K562 (cell line): ENCODE measurements around the gene PSMD13. TPM values are rescaled to one million over a fixed set of nuclear protein-coding genes. Genes with fewer than 3 reads are reported as not detected.

Experiments
- BRCA1 ChIP-seq, 2 experiments: fragments of 450-650 bp in 1 of 2; sonication (generic) in 1 of 2; formaldehyde crosslinking in 1 of 2; IDR thresholded peaks; 2 replicates each; pipeline versions ENCODE4 v1.5.0 to v1.6.1; 2017 to 2020; ENCODE audit warnings: mild to moderate bottlenecking in 1 of 2, missing genetic modification reagents in 1 of 2
- BRD9 ChIP-seq: fragments of 450-650 bp; IDR thresholded peaks from 2 replicates; pipeline ENCODE4 v1.6.1; 2018; ENCODE audit warnings: low read depth; ENCODE audit not compliant: partially characterized antibody
- CREBBP ChIP-seq: IDR thresholded peaks from one replicate; pipeline ENCODE4 v1.6.1; 2012; ENCODE audit warnings: low read depth, mild to moderate bottlenecking, control low read depth, inconsistent platforms, low read length
- FUS ChIP-seq: fragments of 200-400 bp; formaldehyde crosslinking; optimal IDR thresholded peaks from 2 replicates; pipeline ENCODE3; 2017; ENCODE audit warnings: low read depth, low read length
- HDAC3 ChIP-seq: fragments of 450-650 bp; IDR thresholded peaks from 2 replicates; pipeline ENCODE4 v1.6.1; 2018; ENCODE audit warnings: borderline replicate concordance, mild to moderate bottlenecking, moderate library complexity; ENCODE audit not compliant: partially characterized antibody
- HNRNPL ChIP-seq: fragments of 200-400 bp; formaldehyde crosslinking; IDR thresholded peaks from 2 replicates; pipeline ENCODE4 v1.6.1; 2017; ENCODE audit warnings: low read depth, mild to moderate bottlenecking, low read length
- KDM2B ChIP-seq: fragments of 250-450 bp; sonication (Bioruptor Pico); IDR thresholded peaks from 2 replicates; pipeline ENCODE4 v1.8.0; 2021; ENCODE audit warnings: mild to moderate bottlenecking, moderate library complexity
- KLF13 ChIP-seq: fragments of 450-650 bp; IDR thresholded peaks from 2 replicates; pipeline ENCODE4 v1.6.1; 2016; ENCODE audit warnings: missing genetic modification characterization, low read depth, mild to moderate bottlenecking, missing compliant biosample characterization, moderate library complexity, borderline replicate concordance
- NCOA2 ChIP-seq, 2 experiments: fragments of 450-650 bp; IDR thresholded peaks; 2 replicates each; pipeline ENCODE4 v1.6.1; 2018; ENCODE audit warnings: mild to moderate bottlenecking in 2 of 2, moderate library complexity in 1 of 2; ENCODE audit not compliant: partially characterized antibody in 2 of 2
- NFRKB ChIP-seq: fragments of 450-650 bp; IDR thresholded peaks from 2 replicates; pipeline ENCODE4 v1.6.1; 2016; ENCODE audit warnings: low read depth
- NFXL1 ChIP-seq: fragments of 450-650 bp; formaldehyde crosslinking; IDR thresholded peaks from 2 replicates; pipeline ENCODE4 v1.4.0; 2021; ENCODE audit warnings: mild to moderate bottlenecking
- ZSCAN32 ChIP-seq: fragments of 450-650 bp; formaldehyde crosslinking; IDR thresholded peaks from 2 replicates; pipeline ENCODE4 v1.4.0; 2020; ENCODE audit warnings: mild to moderate bottlenecking, moderate library complexity
- polyA plus RNA-seq, 8 experiments: library from polyadenylated mRNA; depleted of rRNA in 4 of 8; stranded (reverse) in 5 of 8; unstranded in 3 of 8; fragments of >200 nt; fragmentation: Nextera tagmentation in 2 of 8; fragmentation: Illumina TruSeq in 1 of 8; extraction: Ambion mirVana in 2 of 8; extraction: Trizol in 1 of 8; gene quantifications; 2 replicates each; pipeline versions ENCODE4 v1.2.1 to v1.2.3, GENCODE V29; 2011 to 2014; ENCODE audit warnings: inconsistent platforms in 1 of 8, missing spikeins in 1 of 8
- total RNA-seq, 7 experiments: library from RNA; depleted of rRNA in 6 of 7; stranded (reverse); fragments of >200 nt in 6 of 7; fragmentation: Illumina TruSeq in 2 of 7; extraction: Trizol in 2 of 7; gene quantifications; 2 replicates each; pipeline versions ENCODE4 v1.2.1 to v1.2.3, GENCODE V29; 2011 to 2021; ENCODE audit warnings: low replicate concordance in 1 of 7
- TF ChIP-seq, protein P1 (sequence below): fragments of 450-650 bp; IDR thresholded peaks from 2 replicates; pipeline ENCODE4 v1.6.1; 2016; ENCODE audit warnings: borderline replicate concordance
- TF ChIP-seq, protein P2 (sequence below): fragments of 250-450 bp; sonication (Bioruptor Pico); IDR thresholded peaks from 2 replicates; pipeline ENCODE4 v1.8.0; 2022; ENCODE audit warnings: moderate library complexity, mild to moderate bottlenecking, inconsistent platforms
- TF ChIP-seq, protein P3 (sequence below), 2 experiments: fragments of 200-800 bp in 1 of 2; sonication (Bioruptor generic) in 1 of 2; sonication (generic) in 1 of 2; formaldehyde crosslinking in 1 of 2; IDR thresholded peaks in 1 of 2; conservative IDR thresholded peaks in 1 of 2; 2 replicates each; pipeline versions ENCODE4 v1.5.0 to v1.6.1; 2016 to 2020; ENCODE audit warnings: missing compliant biosample characterization in 1 of 2, missing genetic modification characterization in 1 of 2, missing genetic modification reagents in 1 of 2
- TF ChIP-seq, protein P4 (sequence below): sonication (generic); formaldehyde crosslinking; IDR thresholded peaks from 2 replicates; pipeline ENCODE4 v1.8.1; 2023; ENCODE audit warnings: mild to moderate bottlenecking, missing genetic modification reagents
- TF ChIP-seq, protein P5 (sequence below), 2 experiments: fragments of 450-650 bp; IDR thresholded peaks; 2 replicates each; pipeline ENCODE4 v1.6.1; 2016
- TF ChIP-seq, protein P6 (sequence below): sonication (generic); formaldehyde crosslinking; IDR thresholded peaks from 2 replicates; pipeline ENCODE4 v1.9.0; 2022; ENCODE audit warnings: mild to moderate bottlenecking, missing genetic modification reagents

Gene PSMD13
- total and polyA plus RNA-seq, 9 of the 15 experiments (the other 6 are each of a cell fraction or from before 2014, with no cell fraction given): 185 to 383 (median 267) TPM

DNA sequence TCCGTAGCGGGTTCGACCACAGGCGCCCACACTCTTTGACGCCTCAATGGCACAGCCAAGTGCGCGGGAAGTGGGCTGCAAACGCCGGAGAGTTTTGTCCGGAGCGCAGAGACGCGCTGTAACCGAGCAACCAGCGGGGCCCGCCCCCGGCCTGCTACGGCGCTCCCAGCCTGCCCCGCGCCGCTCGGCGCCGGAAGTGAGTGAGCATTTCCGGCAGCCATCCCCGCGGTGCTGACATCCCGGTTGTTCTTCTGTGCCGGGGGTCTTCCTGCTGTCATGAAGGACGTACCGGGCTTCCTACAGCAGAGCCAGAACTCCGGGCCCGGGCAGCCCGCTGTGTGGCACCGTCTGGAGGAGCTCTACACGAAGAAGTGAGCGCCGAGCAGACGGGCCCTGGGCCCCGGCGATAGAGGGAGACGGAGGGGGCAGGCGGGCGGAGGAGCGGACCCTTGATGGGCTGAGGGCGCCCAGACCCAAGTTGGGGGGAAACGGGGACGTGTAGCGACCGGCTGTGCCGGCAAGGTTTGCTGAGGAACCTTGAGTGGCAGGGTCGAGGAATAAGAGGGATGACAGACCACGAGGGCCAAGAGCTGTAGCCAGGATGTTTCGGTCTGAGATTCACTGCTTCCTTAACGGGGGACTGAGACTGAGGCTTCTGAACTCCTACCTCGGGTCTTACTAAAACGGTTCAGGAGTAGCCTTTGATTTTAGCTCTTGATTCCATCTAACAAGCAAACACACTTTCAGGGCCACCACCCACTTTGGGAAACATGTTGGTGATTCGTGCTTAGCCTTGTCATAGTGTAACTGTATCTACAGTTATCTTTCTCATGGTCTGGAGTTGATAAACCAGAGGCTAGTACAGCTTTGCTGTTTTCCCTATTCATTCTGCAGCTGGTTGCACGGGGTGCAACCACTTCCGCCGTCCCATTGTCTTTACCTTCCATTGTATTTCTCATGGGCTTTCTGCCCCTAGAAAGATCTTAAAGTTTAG, at the start of gene PSMD13 (continued):
- no peak for TF ChIP-seq ZSCAN32 (CRISPR knock-in tag)
- TF ChIP-seq BRCA1 (IDR thresholded peaks at IDR 0.05): no peak
- no peak for TF ChIP-seq BRCA1 (CRISPR knock-in tag; IDR thresholded peaks at IDR 0.05)
- TF ChIP-seq, protein P1, sequence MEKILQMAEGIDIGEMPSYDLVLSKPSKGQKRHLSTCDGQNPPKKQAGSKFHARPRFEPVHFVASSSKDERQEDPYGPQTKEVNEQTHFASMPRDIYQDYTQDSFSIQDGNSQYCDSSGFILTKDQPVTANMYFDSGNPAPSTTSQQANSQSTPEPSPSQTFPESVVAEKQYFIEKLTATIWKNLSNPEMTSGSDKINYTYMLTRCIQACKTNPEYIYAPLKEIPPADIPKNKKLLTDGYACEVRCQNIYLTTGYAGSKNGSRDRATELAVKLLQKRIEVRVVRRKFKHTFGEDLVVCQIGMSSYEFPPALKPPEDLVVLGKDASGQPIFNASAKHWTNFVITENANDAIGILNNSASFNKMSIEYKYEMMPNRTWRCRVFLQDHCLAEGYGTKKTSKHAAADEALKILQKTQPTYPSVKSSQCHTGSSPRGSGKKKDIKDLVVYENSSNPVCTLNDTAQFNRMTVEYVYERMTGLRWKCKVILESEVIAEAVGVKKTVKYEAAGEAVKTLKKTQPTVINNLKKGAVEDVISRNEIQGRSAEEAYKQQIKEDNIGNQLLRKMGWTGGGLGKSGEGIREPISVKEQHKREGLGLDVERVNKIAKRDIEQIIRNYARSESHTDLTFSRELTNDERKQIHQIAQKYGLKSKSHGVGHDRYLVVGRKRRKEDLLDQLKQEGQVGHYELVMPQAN: peak; percentile 97
- TF ChIP-seq KDM2B: no peak
- TF ChIP-seq, protein P2, sequence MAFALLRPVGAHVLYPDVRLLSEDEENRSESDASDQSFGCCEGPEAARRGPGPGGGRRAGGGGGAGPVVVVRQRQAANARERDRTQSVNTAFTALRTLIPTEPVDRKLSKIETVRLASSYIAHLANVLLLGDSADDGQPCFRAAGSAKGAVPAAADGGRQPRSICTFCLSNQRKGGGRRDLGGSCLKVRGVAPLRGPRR (CRISPR knock-in tag): no peak
- no peak for TF ChIP-seq NCOA2 (IDR thresholded peaks at IDR 0.05; ENCODE audit: partially characterized antibody in 2 of 2)
- TF ChIP-seq, protein P3, sequence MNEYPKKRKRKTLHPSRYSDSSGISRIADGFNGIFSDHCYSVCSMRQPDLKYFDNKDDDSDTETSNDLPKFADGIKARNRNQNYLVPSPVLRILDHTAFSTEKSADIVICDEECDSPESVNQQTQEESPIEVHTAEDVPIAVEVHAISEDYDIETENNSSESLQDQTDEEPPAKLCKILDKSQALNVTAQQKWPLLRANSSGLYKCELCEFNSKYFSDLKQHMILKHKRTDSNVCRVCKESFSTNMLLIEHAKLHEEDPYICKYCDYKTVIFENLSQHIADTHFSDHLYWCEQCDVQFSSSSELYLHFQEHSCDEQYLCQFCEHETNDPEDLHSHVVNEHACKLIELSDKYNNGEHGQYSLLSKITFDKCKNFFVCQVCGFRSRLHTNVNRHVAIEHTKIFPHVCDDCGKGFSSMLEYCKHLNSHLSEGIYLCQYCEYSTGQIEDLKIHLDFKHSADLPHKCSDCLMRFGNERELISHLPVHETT (CRISPR knock-in tag; conservative IDR thresholded peaks at IDR 0.05 in 1 of 2, IDR thresholded peaks at IDR 0.05 in 1 of 2): no peak
- no peak for TF ChIP-seq FUS
- no peak for TF ChIP-seq NFRKB
- TF ChIP-seq KLF13 (tag): 0 out of 2 replicates have a peak, but pooled peaks have one; percentile 27
- TF ChIP-seq HNRNPL: no peak
- TF ChIP-seq, protein P4, sequence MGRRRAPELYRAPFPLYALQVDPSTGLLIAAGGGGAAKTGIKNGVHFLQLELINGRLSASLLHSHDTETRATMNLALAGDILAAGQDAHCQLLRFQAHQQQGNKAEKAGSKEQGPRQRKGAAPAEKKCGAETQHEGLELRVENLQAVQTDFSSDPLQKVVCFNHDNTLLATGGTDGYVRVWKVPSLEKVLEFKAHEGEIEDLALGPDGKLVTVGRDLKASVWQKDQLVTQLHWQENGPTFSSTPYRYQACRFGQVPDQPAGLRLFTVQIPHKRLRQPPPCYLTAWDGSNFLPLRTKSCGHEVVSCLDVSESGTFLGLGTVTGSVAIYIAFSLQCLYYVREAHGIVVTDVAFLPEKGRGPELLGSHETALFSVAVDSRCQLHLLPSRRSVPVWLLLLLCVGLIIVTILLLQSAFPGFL (CRISPR knock-in tag): 0 out of 2 replicates have a peak, but pooled peaks have one; percentile 63
- TF ChIP-seq, protein P5, sequence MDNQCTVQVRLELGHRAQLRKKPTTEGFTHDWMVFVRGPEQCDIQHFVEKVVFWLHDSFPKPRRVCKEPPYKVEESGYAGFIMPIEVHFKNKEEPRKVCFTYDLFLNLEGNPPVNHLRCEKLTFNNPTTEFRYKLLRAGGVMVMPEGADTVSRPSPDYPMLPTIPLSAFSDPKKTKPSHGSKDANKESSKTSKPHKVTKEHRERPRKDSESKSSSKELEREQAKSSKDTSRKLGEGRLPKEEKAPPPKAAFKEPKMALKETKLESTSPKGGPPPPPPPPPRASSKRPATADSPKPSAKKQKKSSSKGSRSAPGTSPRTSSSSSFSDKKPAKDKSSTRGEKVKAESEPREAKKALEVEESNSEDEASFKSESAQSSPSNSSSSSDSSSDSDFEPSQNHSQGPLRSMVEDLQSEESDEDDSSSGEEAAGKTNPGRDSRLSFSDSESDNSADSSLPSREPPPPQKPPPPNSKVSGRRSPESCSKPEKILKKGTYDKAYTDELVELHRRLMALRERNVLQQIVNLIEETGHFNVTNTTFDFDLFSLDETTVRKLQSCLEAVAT (IDR thresholded peaks at IDR 0.05): no peak
- TF ChIP-seq BRD9: no peak
- TF ChIP-seq NFXL1 (CRISPR knock-in tag): no peak
- TF ChIP-seq, protein P6, sequence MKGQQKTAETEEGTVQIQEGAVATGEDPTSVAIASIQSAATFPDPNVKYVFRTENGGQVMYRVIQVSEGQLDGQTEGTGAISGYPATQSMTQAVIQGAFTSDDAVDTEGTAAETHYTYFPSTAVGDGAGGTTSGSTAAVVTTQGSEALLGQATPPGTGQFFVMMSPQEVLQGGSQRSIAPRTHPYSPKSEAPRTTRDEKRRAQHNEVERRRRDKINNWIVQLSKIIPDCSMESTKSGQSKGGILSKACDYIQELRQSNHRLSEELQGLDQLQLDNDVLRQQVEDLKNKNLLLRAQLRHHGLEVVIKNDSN (CRISPR knock-in tag): no peak
- no peak for TF ChIP-seq CREBBP
- no peak for TF ChIP-seq HDAC3
